HCT116 (cell line): ENCODE measurements around the gene PROX1. TPM values are rescaled to one million over a fixed set of nuclear protein-coding genes. Genes with fewer than 3 reads are reported as not detected.

ENCODE experiments used
- ATAC-seq: fragments of 200-7000 bp; cut with Tn5 transposase; 2 replicates; pipeline ENCODE4 v1.9.1; 2020; ENCODE audit warnings: mild to moderate bottlenecking, moderate library complexity
- BruUV-seq: library from RNA; stranded (reverse); fragments of 400-500 nt; replicated peaks from 2 replicates; lab custom pipeline; 2021; lab: Mats Ljungman, UMichigan
- CTCF ChIA-PET: fragments of 300-600 bp; sonication (Branson Sonifier 250); formaldehyde crosslinking; loops from one replicate; lab custom pipeline; 2021; ENCODE audit warnings: antibody characterized with exemption; lab: Charles Lee
- POLR2A ChIA-PET: fragments of 300-600, 350-600 bp; sonication (Branson Sonifier 250); formaldehyde crosslinking; loops from one replicate; lab custom pipeline; 2021; ENCODE audit warnings: antibody characterized with exemption; lab: Charles Lee
- RAD21 ChIA-PET, 2 experiments: fragments of 300-600 bp; sonication (Branson Sonifier 250); formaldehyde crosslinking; loops; one replicate each; lab custom pipeline; 2023; ENCODE audit warnings: low total read pairs in 2 of 2; ENCODE audit not compliant: uncharacterized antibody in 2 of 2, unreplicated experiment in 2 of 2, low non-redundant PET in 1 of 2; lab: Charles Lee
- DNase-seq: peaks from one replicate; pipeline ENCODE4 v3.0.0-alpha.2; 2010; ENCODE audit warnings: low read depth, low spot score
- H2AFZ ChIP-seq: fragments of 200-600 bp; shearing (Covaris generic), sonication (generic); 2 replicates; pipeline ENCODE4 v1.6.1; 2017; ENCODE audit warnings: low read depth, mixed run types, mixed read lengths, antibody characterized with exemption, low read length; ENCODE audit not compliant: poor library complexity, severe bottlenecking
- H3K27ac ChIP-seq: 2 replicates; pipeline ENCODE4 v1.5.1; 2012; ENCODE audit warnings: low read depth, low read length
- H3K27me3 ChIP-seq: fragments of 200-600 bp; sonication (generic); 2 replicates; pipeline ENCODE4 v1.6.1; 2016; ENCODE audit warnings: mixed run types, low read length, mixed read lengths; ENCODE audit not compliant: insufficient read depth
- H3K36me3 ChIP-seq, 2 experiments: fragments of 200-500 bp in 1 of 2; fragments of 200-600 bp in 1 of 2; sonication (Bioruptor generic) in 1 of 2; sonication (generic) in 1 of 2; 2 replicates each; pipeline versions ENCODE4 v1.5.1 to v1.6.1; 2014 to 2016; ENCODE audit warnings: low read length in 2 of 2, inconsistent platforms in 1 of 2, mixed read lengths in 1 of 2, mixed run types in 1 of 2; ENCODE audit not compliant: insufficient read depth in 2 of 2, control insufficient read depth in 1 of 2
- H3K4me1 ChIP-seq, 2 experiments: fragments of 200-600 bp in 1 of 2; sonication (generic) in 1 of 2; 2 replicates each; pipeline versions ENCODE4 v1.5.1 to v1.6.1; 2012 to 2017; ENCODE audit warnings: low read length in 2 of 2, inconsistent platforms in 1 of 2, mild to moderate bottlenecking in 1 of 2, mixed read lengths in 1 of 2, mixed run types in 1 of 2, moderate library complexity in 1 of 2; ENCODE audit not compliant: insufficient read depth in 2 of 2, control insufficient read depth in 1 of 2
- H3K4me2 ChIP-seq: fragments of 200-600 bp; sonication (generic); 2 replicates; pipeline ENCODE4 v1.6.1; 2017; ENCODE audit warnings: mixed run types, low read length, mixed read lengths
- H3K4me3 ChIP-seq, 2 experiments: fragments of 200-600 bp in 1 of 2; sonication (generic) in 1 of 2; replicated peaks in 1 of 2; 2 replicates each; pipeline ENCODE4 v1.5.1; 2011 to 2016; ENCODE audit warnings: low read length in 2 of 2, control low read depth in 1 of 2, low read depth in 1 of 2, mild to moderate bottlenecking in 1 of 2, mixed read lengths in 1 of 2, mixed run types in 1 of 2
- H3K79me2 ChIP-seq: fragments of 200-600 bp; sonication (generic); 2 replicates; pipeline ENCODE4 v1.6.1; 2017; ENCODE audit warnings: mild to moderate bottlenecking, mixed run types, low read length, moderate library complexity, mixed read lengths; ENCODE audit not compliant: insufficient read depth
- H3K9ac ChIP-seq: fragments of 200-600 bp; sonication (generic); 2 replicates; pipeline ENCODE4 v1.6.1; 2016; ENCODE audit warnings: low read length, mixed read lengths
- H3K9me2 ChIP-seq: fragments of 200-600 bp; sonication (generic), shearing (Covaris generic); 2 replicates; pipeline ENCODE4 v1.6.1; 2017; ENCODE audit warnings: mixed run types, mild to moderate bottlenecking, moderate library complexity; ENCODE audit not compliant: insufficient read depth
- H3K9me3 ChIP-seq, 2 experiments: fragments of 200-500 bp in 1 of 2; fragments of 200-600 bp in 1 of 2; sonication (Bioruptor generic) in 1 of 2; sonication (generic) in 1 of 2; 2 replicates each; pipeline ENCODE4 v1.6.1; 2014 to 2017; ENCODE audit warnings: low read length in 2 of 2, mixed read lengths in 2 of 2, inconsistent platforms in 1 of 2, low read depth in 1 of 2, mild to moderate bottlenecking in 1 of 2, mixed run types in 1 of 2, moderate library complexity in 1 of 2; ENCODE audit not compliant: control insufficient read depth in 1 of 2, insufficient read depth in 1 of 2
- H4K20me1 ChIP-seq: fragments of 200-600 bp; sonication (generic), shearing (Covaris generic); 2 replicates; pipeline ENCODE4 v1.6.1; 2017; ENCODE audit warnings: mixed run types, mild to moderate bottlenecking, moderate library complexity; ENCODE audit not compliant: insufficient read depth
- EGR1 ChIP-seq: IDR thresholded peaks from 2 replicates; pipeline ENCODE4 v1.6.1; 2012; ENCODE audit warnings: low read depth
- ELF1 ChIP-seq: IDR thresholded peaks from 2 replicates; pipeline ENCODE4 v1.6.1; 2012; ENCODE audit warnings: low read depth, borderline replicate concordance
- EZH2 ChIP-seq: fragments of 200-600 bp; sonication (generic); IDR thresholded peaks from 2 replicates; pipeline ENCODE4 v1.6.1; 2017; ENCODE audit warnings: antibody characterized with exemption, mixed run types
- EZH2phosphoT487 ChIP-seq: fragments of 200-600 bp; IDR thresholded peaks from 2 replicates; pipeline ENCODE4 v1.6.1; 2018; ENCODE audit warnings: antibody characterized with exemption, borderline replicate concordance
- FOSL1 ChIP-seq: IDR thresholded peaks from 2 replicates; pipeline ENCODE4 v1.6.1; 2012; ENCODE audit warnings: low read depth
- POLR2A ChIP-seq: IDR thresholded peaks from 2 replicates; pipeline ENCODE4 v1.7.0; 2011; ENCODE audit warnings: borderline replicate concordance; ENCODE audit not compliant: insufficient read depth, insufficient read length; ENCODE audit errors: extremely low read depth
- RAD21 ChIP-seq: IDR thresholded peaks from 2 replicates; pipeline ENCODE4 v1.6.1; 2012; ENCODE audit warnings: low read depth, mild to moderate bottlenecking
- SP1 ChIP-seq: IDR thresholded peaks from 2 replicates; pipeline ENCODE4 v1.6.1; 2012; ENCODE audit warnings: low read depth
- SRF ChIP-seq: IDR thresholded peaks from 2 replicates; pipeline ENCODE4 v1.6.1; 2012; ENCODE audit warnings: low read depth
- TCF7L2 ChIP-seq: IDR thresholded peaks from 2 replicates; pipeline ENCODE4 v1.7.0; 2011; ENCODE audit warnings: borderline replicate concordance, inconsistent platforms; ENCODE audit not compliant: insufficient read depth, insufficient read length; ENCODE audit errors: extremely low read depth
- YY1 ChIP-seq: IDR thresholded peaks from 2 replicates; pipeline ENCODE4 v1.6.1; 2011; ENCODE audit warnings: low read length, low read depth, moderate library complexity, mild to moderate bottlenecking; ENCODE audit not compliant: insufficient replicate concordance; ENCODE audit errors: extremely low read depth
- intact Hi-C: fragments of 100-400 bp; cut with micrococcal nuclease; formaldehyde crosslinking; loops from 2 replicates; pipeline ENCODE4 v1.10.0; 2022
- total RNA-seq: library from RNA; stranded (reverse); gene quantifications from one replicate; pipeline ENCODE4 v1.2.1, GENCODE V29; 2021; ENCODE audit not compliant: unreplicated experiment
- TF ChIP-seq, protein P1 (sequence below), 3 experiments: fragments of 200-600 bp in 1 of 3; sonication (generic) in 1 of 3; IDR thresholded peaks in 2 of 3; conservative IDR thresholded peaks in 1 of 3; 2 replicates each; pipeline ENCODE4 v1.5.1; 2012 to 2017; ENCODE audit warnings: low read depth in 2 of 3, low read length in 2 of 3, antibody characterized with exemption in 1 of 3, borderline replicate concordance in 1 of 3, control low read depth in 1 of 3, mild to moderate bottlenecking in 1 of 3, mixed read lengths in 1 of 3, mixed run types in 1 of 3, moderate library complexity in 1 of 3; ENCODE audit not compliant: insufficient read depth in 1 of 3

The PROX1 gene
- total RNA-seq, 1 experiment from 2014 or later = 0.22 TPM

DNA sequence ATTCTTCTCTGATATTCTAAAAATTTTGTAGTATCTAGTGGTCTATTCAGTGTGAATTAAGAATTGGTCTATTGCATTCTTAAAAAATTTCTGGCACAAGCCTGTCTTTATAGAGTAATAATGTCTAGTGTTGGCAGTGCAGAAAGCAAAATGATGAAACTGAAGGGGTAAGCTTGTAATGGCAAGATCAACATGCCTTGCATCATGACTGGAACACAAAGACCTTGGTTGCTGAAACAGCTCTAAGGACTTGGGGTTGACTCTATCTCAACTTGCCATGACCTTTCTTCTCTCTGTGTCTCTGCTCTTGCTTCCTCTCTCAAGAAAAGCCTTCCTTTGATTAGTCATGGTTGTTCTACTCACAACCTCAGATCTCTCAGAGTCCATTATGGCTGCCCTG lies 46.8 kb upstream of the PROX1 start:
- BruUV-seq = no TSS peak
- no peaks in the 10 kb centered on the region for H3K79me2 ChIP-seq
- no peak overlapping the region for H3K9ac ChIP-seq
- ChIA-PET CTCF (no interaction called here), POLR2A (no interaction called here), RAD21 (no interaction called here)
- H3K27me3 ChIP-seq = peaks cover 5% of the 10 kb centered on the region; the same call in 1 of the 2 replicates
- no peaks in the 10 kb centered on the region for H4K20me1 ChIP-seq
- no peak overlapping the region for H3K4me3 ChIP-seq
- no peak overlapping the region for H3K27ac ChIP-seq
- H2AFZ ChIP-seq = no peak overlapping the region
- no peak for TF ChIP-seq TCF7L2
- TF ChIP-seq SRF = no peak
- TF ChIP-seq ELF1 = no peak
- TF ChIP-seq YY1 = no peak
- TF ChIP-seq FOSL1 = no peak
- H3K9me2 ChIP-seq = no peaks in the 10 kb centered on the region
- ATAC-seq (no peak), DNase-seq (no peak)
- no peak overlapping the region for H3K4me2 ChIP-seq
- H3K4me1 ChIP-seq = no peaks in the 10 kb centered on the region
- no peaks in the 10 kb centered on the region for H3K36me3 ChIP-seq
- H3K9me3 ChIP-seq = no peaks in the 10 kb centered on the region
- intact Hi-C loops = no loop called here

DNA sequence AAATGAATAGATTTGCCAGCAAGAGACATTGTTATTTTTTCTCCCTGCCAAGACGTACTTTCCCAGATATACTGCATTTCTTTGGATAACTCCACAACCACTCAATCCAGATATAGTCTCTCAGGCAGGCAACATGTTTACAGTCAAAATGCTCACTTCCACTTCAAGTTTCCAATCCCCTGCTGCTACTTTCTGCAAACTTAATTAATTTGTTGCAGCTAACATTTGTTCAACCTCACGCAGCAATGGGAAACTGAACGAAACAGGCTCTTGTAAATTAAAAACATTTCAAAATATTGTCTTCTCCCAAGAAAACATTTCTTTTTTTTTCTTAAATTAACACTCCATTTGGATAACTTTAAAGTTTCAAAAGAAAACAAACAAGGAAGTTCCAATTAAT lies 45.7 kb upstream of the PROX1 start:
- no peak for DNase-seq
- no peak overlapping the region for H3K4me2 ChIP-seq
- ChIA-PET CTCF (no interaction called here), RAD21 (no interaction called here), POLR2A (no interaction called here)
- H3K27me3 ChIP-seq = peaks cover 5% of the 10 kb centered on the region; the same call in 1 of the 2 replicates
- H3K9me2 ChIP-seq = no peaks in the 10 kb centered on the region
- no peaks in the 10 kb centered on the region for H3K36me3 ChIP-seq
- H3K9ac ChIP-seq = no peak overlapping the region
- H3K79me2 ChIP-seq = no peaks in the 10 kb centered on the region
- H3K4me1 ChIP-seq = no peaks in the 10 kb centered on the region
- ATAC-seq = no peak
- H3K4me3 ChIP-seq = no peak overlapping the region
- no TSS peak for BruUV-seq
- no peak overlapping the region for H2AFZ ChIP-seq
- intact Hi-C loops = no loop called here
- H4K20me1 ChIP-seq = no peaks in the 10 kb centered on the region
- H3K9me3 ChIP-seq = no peaks in the 10 kb centered on the region
- TF ChIP-seq EZH2phosphoT487 (no peak), RAD21 (no peak), EGR1 (no peak), ELF1 (no peak), POLR2A (no peak), EZH2 (no peak), SP1 (no peak)
- TF ChIP-seq, protein P1, sequence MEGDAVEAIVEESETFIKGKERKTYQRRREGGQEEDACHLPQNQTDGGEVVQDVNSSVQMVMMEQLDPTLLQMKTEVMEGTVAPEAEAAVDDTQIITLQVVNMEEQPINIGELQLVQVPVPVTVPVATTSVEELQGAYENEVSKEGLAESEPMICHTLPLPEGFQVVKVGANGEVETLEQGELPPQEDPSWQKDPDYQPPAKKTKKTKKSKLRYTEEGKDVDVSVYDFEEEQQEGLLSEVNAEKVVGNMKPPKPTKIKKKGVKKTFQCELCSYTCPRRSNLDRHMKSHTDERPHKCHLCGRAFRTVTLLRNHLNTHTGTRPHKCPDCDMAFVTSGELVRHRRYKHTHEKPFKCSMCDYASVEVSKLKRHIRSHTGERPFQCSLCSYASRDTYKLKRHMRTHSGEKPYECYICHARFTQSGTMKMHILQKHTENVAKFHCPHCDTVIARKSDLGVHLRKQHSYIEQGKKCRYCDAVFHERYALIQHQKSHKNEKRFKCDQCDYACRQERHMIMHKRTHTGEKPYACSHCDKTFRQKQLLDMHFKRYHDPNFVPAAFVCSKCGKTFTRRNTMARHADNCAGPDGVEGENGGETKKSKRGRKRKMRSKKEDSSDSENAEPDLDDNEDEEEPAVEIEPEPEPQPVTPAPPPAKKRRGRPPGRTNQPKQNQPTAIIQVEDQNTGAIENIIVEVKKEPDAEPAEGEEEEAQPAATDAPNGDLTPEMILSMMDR (IDR thresholded peaks at IDR 0.05 in 2 of 3, conservative IDR thresholded peaks at IDR 0.05 in 1 of 3; ENCODE audit: borderline replicate concordance in 1 of 3, insufficient read depth in 1 of 3, low read depth in 2 of 3, low read length in 2 of 3) = no peak
- H3K27ac ChIP-seq = no peak overlapping the region
